HG02798 (cell line): ENCODE results near the gene CD151.

Experiments used
- ATAC-seq: cut with Tn5 transposase; IDR thresholded peaks from one replicate; pipeline ENCODE4 v1.9.1; 2021; ENCODE audit warnings: mild to moderate bottlenecking; ENCODE audit not compliant: unreplicated experiment, poor library complexity

Gene CD151

GRCh38 chr11:796565-797295 is 36.0 kb upstream of the CD151 start:
- ATAC-seq: no peak

GRCh38 chr11:797296-798092 is 35.3 kb upstream of the CD151 start:
- peak; percentile 45 for ATAC-seq

GRCh38 chr11:798093-798713 is 34.5 kb upstream of the CD151 start, which contains the start of gene SLC25A22:
TSS of gene SLC25A22 (minus strand) at chr11:798281. CDS start at chr11:795006, 3,275 bp downstream.
- ATAC-seq: peak; percentile 74

- no peak for ATAC-seq
Observed at GRCh38 chr11:799641-800316, 33.0 kb upstream of the CD151 start.

GRCh38 chr11:800473-800872 is 32.3 kb upstream of the CD151 start:
- no peak for ATAC-seq

- ATAC-seq: no peak
Observed at GRCh38 chr11:801097-801780, 31.5 kb upstream of the CD151 start.

GRCh38 chr11:802018-802617 is 30.6 kb upstream of the CD151 start:
- no peak for ATAC-seq

GRCh38 chr11:802693-803466 is 29.9 kb upstream of the CD151 start:
- ATAC-seq: no peak

GRCh38 chr11:803467-803742 is 29.3 kb upstream of the CD151 start:
- ATAC-seq: no peak

- no peak for ATAC-seq
Observed at GRCh38 chr11:803770-804598, 28.8 kb upstream of the CD151 start.

- no peak for ATAC-seq
Observed at GRCh38 chr11:804599-804964, 28.2 kb upstream of the CD151 start.

GRCh38 chr11:808427-809286 is 24.1 kb upstream of the CD151 start:
- no peak for ATAC-seq

- peak; percentile 84 for ATAC-seq
Observed at GRCh38 chr11:809287-810039, 23.3 kb upstream of the CD151 start, which contains the start of gene RPLP2. TSS of gene RPLP2 (plus strand) at chr11:809967. CDS start at chr11:810235, 268 bp downstream.

- no peak for ATAC-seq
Observed at GRCh38 chr11:810040-810567, 22.6 kb upstream of the CD151 start.

- no peak for ATAC-seq
Observed at GRCh38 chr11:811446-812245, 21.1 kb upstream of the CD151 start.

- no peak for ATAC-seq
Observed at GRCh38 chr11:812390-812789, 20.4 kb upstream of the CD151 start.
